Measurements from ENCODE around the gene CCNY.
A peak's percentile ranks its signal among the peaks of the same experiment; 100 is the strongest.
"Not testable (repeated sequence)": the region's sequence is repeated elsewhere in the genome, so short reads cannot be mapped to it uniquely, and the experiment has no call there.

Gene CCNY

GRCh38 chr10:35412003-35412723, 75.9 kb downstream of the CCNY start:
- no peak for DNase-seq

- DNase-seq = no peak
These were observed 76.7 kb downstream of the CCNY start for GRCh38 chr10:35412900-35413491.

GRCh38 chr10:35413985-35414861, 77.9 kb downstream of the CCNY start:
- no peak for DNase-seq

GRCh38 chr10:35415505-35415904, 79.2 kb downstream of the CCNY start:
- no peak for DNase-seq

GRCh38 chr10:35416619-35417312, 80.5 kb downstream of the CCNY start:
- DNase-seq = peak; percentile 93

GRCh38 chr10:35417313-35417625, 81.0 kb downstream of the CCNY start:
- DNase-seq = no peak

- DNase-seq = peak; percentile 49
These were observed 81.5 kb downstream of the CCNY start for GRCh38 chr10:35417795-35418194.

- DNase-seq = not testable (repeated sequence)
These were observed 82.3 kb downstream of the CCNY start for GRCh38 chr10:35418580-35418979.

- DNase-seq = no peak
These were observed 83.7 kb downstream of the CCNY start for GRCh38 chr10:35420044-35420443.

- DNase-seq = no peak
These were observed 84.7 kb downstream of the CCNY start for GRCh38 chr10:35420827-35421552.

- no peak for DNase-seq
These were observed 85.4 kb downstream of the CCNY start for GRCh38 chr10:35421553-35422178.

GRCh38 chr10:35422228-35422627, 85.9 kb downstream of the CCNY start:
- no peak for DNase-seq

GRCh38 chr10:35423505-35424306, 87.4 kb downstream of the CCNY start:
- DNase-seq = no peak

GRCh38 chr10:35424680-35425285, 88.5 kb downstream of the CCNY start:
- no peak for DNase-seq

- no peak for DNase-seq
These were observed 89.3 kb downstream of the CCNY start for GRCh38 chr10:35425595-35425994.

GRCh38 chr10:35426657-35427056, 90.3 kb downstream of the CCNY start:
- no peak for DNase-seq

- DNase-seq = no peak
These were observed 91.2 kb downstream of the CCNY start for GRCh38 chr10:35427543-35427942.

- DNase-seq = no peak
These were observed 92.2 kb downstream of the CCNY start for GRCh38 chr10:35428521-35428920.

GRCh38 chr10:35432781-35433338, 96.6 kb downstream of the CCNY start:
- no peak for DNase-seq

GRCh38 chr10:35433851-35434426, 97.6 kb downstream of the CCNY start:
- DNase-seq = no peak
